Thyroid gland (tissue), 4 donors: ENCODE measurements around the gene AMPD3. TPM values are rescaled to one million over a fixed set of nuclear protein-coding genes. Genes with fewer than 3 reads are reported as not detected.

Experiments used
- DNase-seq, 2 donors: peaks; one replicate each; pipeline ENCODE4 v3.0.0-alpha.2; 2019
- H3K27ac ChIP-seq, 3 donors: fragments of 200-600 bp; sonication (generic); 1 replicate in 2 of 3; 2 replicates in 1 of 3; pipeline ENCODE4 v1.5.1; 2016 to 2019; ENCODE audit warnings: mild to moderate bottlenecking in 1 of 3, moderate library complexity in 1 of 3
- H3K27me3 ChIP-seq: fragments of 200-600 bp; sonication (generic); one replicate; pipeline ENCODE4 v1.5.1; 2019
- H3K36me3 ChIP-seq, 2 donors: fragments of 200-600 bp; sonication (generic); one replicate each; pipeline ENCODE4 v1.5.1; 2016 to 2019
- H3K4me1 ChIP-seq, 2 donors: fragments of 200-600 bp; sonication (generic); one replicate each; pipeline ENCODE4 v1.5.1; 2017 to 2019
- H3K4me3 ChIP-seq, 3 donors: fragments of 200-600 bp; sonication (generic); replicated peaks in 1 of 3; 1 replicate in 2 of 3; 2 replicates in 1 of 3; pipeline ENCODE4 v1.5.1; 2016; ENCODE audit warnings: mild to moderate bottlenecking in 1 of 3
- H3K9me3 ChIP-seq: fragments of 200-600 bp; sonication (generic); one replicate; pipeline ENCODE4 v1.5.1; 2017
- CTCF ChIP-seq, 6 experiments: fragments of 200-600 bp in 3 of 6; fragments of 450-650 bp in 3 of 6; sonication (generic) in 3 of 6; IDR thresholded peaks; one replicate each; pipeline ENCODE4 v1.5.1; 2016 to 2019; ENCODE audit warnings: antibody characterized with exemption in 6 of 6, mild to moderate bottlenecking in 2 of 6, inconsistent platforms in 1 of 6, moderate library complexity in 1 of 6
- POLR2A ChIP-seq, 2 donors: fragments of 450-650 bp; IDR thresholded peaks; one replicate each; pipeline ENCODE4 v1.6.1; 2017; ENCODE audit warnings: antibody characterized with exemption in 2 of 2, mild to moderate bottlenecking in 2 of 2, moderate library complexity in 1 of 2
- WGBS, 2 donors: methylation state at CpG; one replicate each; pipeline ENCODE4 v1.1.5; 2017; 5-methylcytosine and 5-hydroxymethylcytosine counted together
- intact Hi-C: fragments of 100-400 bp; cut with DNase I; formaldehyde crosslinking; loops from one replicate; pipeline ENCODE4 v1.15.1; 2023
- total RNA-seq, 4 donors: library from RNA; depleted of rRNA; stranded (reverse); fragments of >200 nt; gene quantifications; one replicate each; pipeline ENCODE4 v1.2.3, GENCODE V29; 2016

The AMPD3 gene
- total RNA-seq, 4 donors from 2014 or later, result 3.8 to 13.0 (median 7.6) TPM

- DNase-seq, result peak; percentile 97
- Histone ChIP-seq H3K36me3 (no peaks in the 10 kb centered on the region), H3K4me3 (peak within 1 kb of the TSS; percentile 37 to 82 (median 77)), H3K9me3 (no peaks in the 10 kb centered on the region), H3K4me1 (peaks cover 6 to 7% of the 10 kb centered on the region in 2 donors), H3K27me3 (no peaks in the 10 kb centered on the region), H3K27ac (peak within 1 kb of the TSS; percentile 76 to 82 (median 81))
- intact Hi-C loops, result no loop called here
- 0 to 5% methylated on average over 12 to 15 of the region's 54 CpGs for WGBS, 2 donors
- TF ChIP-seq POLR2A (IDR thresholded peaks at IDR 0.05) (peak; percentile 67 to 93), CTCF (IDR thresholded peaks at IDR 0.05) (peak; percentile 36 to 92 (median 74))
Measured at GRCh38 chr11:10540915-10541560, 86.0 kb downstream of the AMPD3 start, which contains the start of gene RNF141. Gene RNF141 (minus strand): TSS chr11:10541187. CDS start chr11:10534158, 7,029 bp downstream.

- H3K27me3 ChIP-seq, result no peaks in the 10 kb centered on the region
- WGBS, 2 donors, result 61 to 63% methylated on average over 5 of the region's 5 CpGs
- TF ChIP-seq POLR2A (IDR thresholded peaks at IDR 0.05), result no peak
- TF ChIP-seq CTCF (IDR thresholded peaks at IDR 0.05), result no peak
- peak overlapping the region in 1 of 3 donors; percentile 82 for H3K4me3 ChIP-seq
- intact Hi-C loops, result no loop called here
- no peaks in the 10 kb centered on the region for H3K9me3 ChIP-seq
- H3K4me1 ChIP-seq, result peaks cover 6 to 7% of the 10 kb centered on the region in 2 donors
- H3K27ac ChIP-seq, result peak overlapping the region in 2 of 3 donors; percentile 76 to 81
- no peak for DNase-seq
- H3K36me3 ChIP-seq, result no peaks in the 10 kb centered on the region
Measured at GRCh38 chr11:10541561-10541930, 86.5 kb downstream of the AMPD3 start.

- DNase-seq, result no peak
- Histone ChIP-seq H3K4me1 (peaks cover 6 to 7% of the 10 kb centered on the region in 2 donors), H3K27me3 (no peaks in the 10 kb centered on the region), H3K36me3 (no peaks in the 10 kb centered on the region), H3K27ac (no peak overlapping the region), H3K9me3 (no peaks in the 10 kb centered on the region), H3K4me3 (no peak overlapping the region)
- no peak for TF ChIP-seq POLR2A (IDR thresholded peaks at IDR 0.05)
- no peak for TF ChIP-seq CTCF (IDR thresholded peaks at IDR 0.05)
- WGBS, 2 donors, result 94 to 98% methylated on average over 3 of the region's 3 CpGs
- intact Hi-C loops, result no loop called here
Measured at GRCh38 chr11:10542776-10543175, 87.7 kb downstream of the AMPD3 start.

GRCh38 chr11:10543782-10544181 is 88.7 kb downstream of the AMPD3 start:
- no peak for DNase-seq
- no peak overlapping the region for H3K4me3 ChIP-seq
- 93% methylated on average over 11 to 14 of the region's 14 CpGs for WGBS, 2 donors
- H3K36me3 ChIP-seq, result no peaks in the 10 kb centered on the region
- TF ChIP-seq CTCF (IDR thresholded peaks at IDR 0.05) (no peak), POLR2A (IDR thresholded peaks at IDR 0.05) (no peak)
- H3K4me1 ChIP-seq, result peaks cover 6 to 7% of the 10 kb centered on the region in 2 donors
- H3K27ac ChIP-seq, result no peak overlapping the region
- H3K27me3 ChIP-seq, result no peaks in the 10 kb centered on the region
- intact Hi-C loops, result no loop called here
- H3K9me3 ChIP-seq, result no peaks in the 10 kb centered on the region
